ENCODE results near the gene MRFAP1L1.

DNA sequence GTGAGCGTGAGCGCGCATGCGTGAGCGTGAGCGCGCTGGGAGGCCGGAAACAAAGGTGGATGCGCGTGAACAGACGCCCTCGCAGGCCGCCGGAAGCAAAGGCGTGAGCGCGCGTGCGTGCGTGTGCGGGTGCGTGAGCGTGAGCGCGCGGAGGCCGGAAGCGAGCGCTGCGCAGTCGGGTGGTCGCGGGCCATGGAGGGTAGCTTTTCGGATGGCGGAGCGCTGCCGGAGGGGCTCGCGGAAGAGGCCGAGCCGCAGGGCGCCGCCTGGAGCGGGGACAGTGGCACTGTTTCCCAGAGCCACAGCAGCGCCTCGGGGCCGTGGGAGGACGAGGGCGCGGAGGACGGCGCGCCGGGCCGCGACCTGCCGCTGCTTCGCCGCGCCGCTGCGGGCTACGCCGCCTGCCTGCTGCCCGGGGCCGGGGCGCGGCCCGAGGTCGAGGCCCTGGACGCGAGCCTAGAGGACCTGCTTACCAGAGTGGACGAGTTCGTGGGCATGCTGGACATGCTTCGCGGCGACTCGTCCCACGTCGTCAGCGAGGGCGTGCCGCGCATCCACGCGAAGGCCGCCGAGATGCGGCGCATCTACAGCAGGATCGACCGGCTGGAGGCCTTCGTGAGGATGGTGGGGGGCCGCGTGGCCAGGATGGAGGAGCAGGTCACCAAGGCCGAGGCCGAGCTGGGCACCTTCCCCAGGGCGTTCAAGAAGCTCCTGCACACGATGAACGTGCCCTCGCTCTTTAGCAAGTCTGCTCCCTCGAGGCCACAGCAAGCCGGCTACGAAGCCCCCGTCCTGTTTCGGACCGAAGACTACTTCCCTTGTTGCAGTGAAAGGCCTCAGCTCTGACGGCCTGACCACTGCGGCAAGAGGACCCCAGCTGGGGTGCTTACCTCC is 6.6 kb upstream of the MRFAP1L1 start, which contains the start of gene BLOC1S4:
- TF ChIP-seq, protein P1, sequence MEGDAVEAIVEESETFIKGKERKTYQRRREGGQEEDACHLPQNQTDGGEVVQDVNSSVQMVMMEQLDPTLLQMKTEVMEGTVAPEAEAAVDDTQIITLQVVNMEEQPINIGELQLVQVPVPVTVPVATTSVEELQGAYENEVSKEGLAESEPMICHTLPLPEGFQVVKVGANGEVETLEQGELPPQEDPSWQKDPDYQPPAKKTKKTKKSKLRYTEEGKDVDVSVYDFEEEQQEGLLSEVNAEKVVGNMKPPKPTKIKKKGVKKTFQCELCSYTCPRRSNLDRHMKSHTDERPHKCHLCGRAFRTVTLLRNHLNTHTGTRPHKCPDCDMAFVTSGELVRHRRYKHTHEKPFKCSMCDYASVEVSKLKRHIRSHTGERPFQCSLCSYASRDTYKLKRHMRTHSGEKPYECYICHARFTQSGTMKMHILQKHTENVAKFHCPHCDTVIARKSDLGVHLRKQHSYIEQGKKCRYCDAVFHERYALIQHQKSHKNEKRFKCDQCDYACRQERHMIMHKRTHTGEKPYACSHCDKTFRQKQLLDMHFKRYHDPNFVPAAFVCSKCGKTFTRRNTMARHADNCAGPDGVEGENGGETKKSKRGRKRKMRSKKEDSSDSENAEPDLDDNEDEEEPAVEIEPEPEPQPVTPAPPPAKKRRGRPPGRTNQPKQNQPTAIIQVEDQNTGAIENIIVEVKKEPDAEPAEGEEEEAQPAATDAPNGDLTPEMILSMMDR (tag by site-specific recombination; IDR thresholded peaks at IDR 0.05), result no peak; the same call in 1 of the 2 replicates
- no peak for TF ChIP-seq ZNF214 (tag by site-specific recombination; IDR thresholded peaks at IDR 0.05; ENCODE audit: borderline replicate concordance)
- TF ChIP-seq ZNF274 (IDR thresholded peaks at IDR 0.05; ENCODE audit: low read length), result no peak
- no peak for TF ChIP-seq ZNF274 (tag by site-specific recombination; IDR thresholded peaks at IDR 0.05; ENCODE audit: borderline replicate concordance)
- no peak for TF ChIP-seq ZNF239 (tag by site-specific recombination; IDR thresholded peaks at IDR 0.05)
- no peak for TF ChIP-seq ZNF654 (tag by site-specific recombination; IDR thresholded peaks at IDR 0.05; ENCODE audit: low read depth)
- no peak for TF ChIP-seq ZNF223 (tag by site-specific recombination; IDR thresholded peaks at IDR 0.05)
- TF ChIP-seq, protein P2, sequence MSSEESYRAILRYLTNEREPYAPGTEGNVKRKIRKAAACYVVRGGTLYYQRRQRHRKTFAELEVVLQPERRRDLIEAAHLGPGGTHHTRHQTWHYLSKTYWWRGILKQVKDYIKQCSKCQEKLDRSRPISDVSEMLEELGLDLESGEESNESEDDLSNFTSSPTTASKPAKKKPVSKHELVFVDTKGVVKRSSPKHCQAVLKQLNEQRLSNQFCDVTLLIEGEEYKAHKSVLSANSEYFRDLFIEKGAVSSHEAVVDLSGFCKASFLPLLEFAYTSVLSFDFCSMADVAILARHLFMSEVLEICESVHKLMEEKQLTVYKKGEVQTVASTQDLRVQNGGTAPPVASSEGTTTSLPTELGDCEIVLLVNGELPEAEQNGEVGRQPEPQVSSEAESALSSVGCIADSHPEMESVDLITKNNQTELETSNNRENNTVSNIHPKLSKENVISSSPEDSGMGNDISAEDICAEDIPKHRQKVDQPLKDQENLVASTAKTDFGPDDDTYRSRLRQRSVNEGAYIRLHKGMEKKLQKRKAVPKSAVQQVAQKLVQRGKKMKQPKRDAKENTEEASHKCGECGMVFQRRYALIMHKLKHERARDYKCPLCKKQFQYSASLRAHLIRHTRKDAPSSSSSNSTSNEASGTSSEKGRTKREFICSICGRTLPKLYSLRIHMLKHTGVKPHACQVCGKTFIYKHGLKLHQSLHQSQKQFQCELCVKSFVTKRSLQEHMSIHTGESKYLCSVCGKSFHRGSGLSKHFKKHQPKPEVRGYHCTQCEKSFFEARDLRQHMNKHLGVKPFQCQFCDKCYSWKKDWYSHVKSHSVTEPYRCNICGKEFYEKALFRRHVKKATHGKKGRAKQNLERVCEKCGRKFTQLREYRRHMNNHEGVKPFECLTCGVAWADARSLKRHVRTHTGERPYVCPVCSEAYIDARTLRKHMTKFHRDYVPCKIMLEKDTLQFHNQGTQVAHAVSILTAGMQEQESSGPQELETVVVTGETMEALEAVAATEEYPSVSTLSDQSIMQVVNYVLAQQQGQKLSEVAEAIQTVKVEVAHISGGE (tag by site-specific recombination; conservative IDR thresholded peaks at IDR 0.05; ENCODE audit: low read depth), result peak; percentile 59
- TF ChIP-seq ZNF777 (tag by site-specific recombination; IDR thresholded peaks at IDR 0.05; ENCODE audit: borderline replicate concordance), result no peak
- no peak for TF ChIP-seq ZNF202 (tag by site-specific recombination; IDR thresholded peaks at IDR 0.05; ENCODE audit: borderline replicate concordance)
- TF ChIP-seq, protein P3, sequence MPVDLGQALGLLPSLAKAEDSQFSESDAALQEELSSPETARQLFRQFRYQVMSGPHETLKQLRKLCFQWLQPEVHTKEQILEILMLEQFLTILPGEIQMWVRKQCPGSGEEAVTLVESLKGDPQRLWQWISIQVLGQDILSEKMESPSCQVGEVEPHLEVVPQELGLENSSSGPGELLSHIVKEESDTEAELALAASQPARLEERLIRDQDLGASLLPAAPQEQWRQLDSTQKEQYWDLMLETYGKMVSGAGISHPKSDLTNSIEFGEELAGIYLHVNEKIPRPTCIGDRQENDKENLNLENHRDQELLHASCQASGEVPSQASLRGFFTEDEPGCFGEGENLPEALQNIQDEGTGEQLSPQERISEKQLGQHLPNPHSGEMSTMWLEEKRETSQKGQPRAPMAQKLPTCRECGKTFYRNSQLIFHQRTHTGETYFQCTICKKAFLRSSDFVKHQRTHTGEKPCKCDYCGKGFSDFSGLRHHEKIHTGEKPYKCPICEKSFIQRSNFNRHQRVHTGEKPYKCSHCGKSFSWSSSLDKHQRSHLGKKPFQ (tag by site-specific recombination; IDR thresholded peaks at IDR 0.05), result no peak
- no peak for TF ChIP-seq YY1 (tag by site-specific recombination; IDR thresholded peaks at IDR 0.05)
- TF ChIP-seq HOXD13 (CRISPR knock-in tag; IDR thresholded peaks at IDR 0.05; ENCODE audit: borderline replicate concordance), result no peak

Measured in HEK293 (cell line).